Caco-2 (cell line): Measurements from ENCODE around the gene COL6A3. TPM values are rescaled to one million over a fixed set of nuclear protein-coding genes. Genes with fewer than 3 reads are reported as not detected.

Experiments
- BruUV-seq: library from RNA; stranded (reverse); fragments of 400-500 nt; replicated peaks from 2 replicates; lab custom pipeline; 2021; lab: Mats Ljungman, UMichigan
- CTCF ChIA-PET: fragments of 300-600 bp; sonication (Branson Sonifier 250); formaldehyde crosslinking; loops from one replicate; lab custom pipeline; 2022; ENCODE audit warnings: antibody characterized with exemption; lab: Charles Lee
- POLR2A ChIA-PET: fragments of 300-600 bp; sonication (Branson Sonifier 250); formaldehyde crosslinking; loops from one replicate; lab custom pipeline; 2022; ENCODE audit warnings: antibody characterized with exemption; lab: Charles Lee
- DNase-seq, 2 experiments: peaks; one replicate each; pipeline versions ENCODE4 v3.0.0 to v3.0.0-alpha.2; 2020 to 2022
- H3K27me3 ChIP-seq: replicated peaks from 2 replicates; pipeline ENCODE4 v1.6.0; 2011; ENCODE audit warnings: low read length; ENCODE audit not compliant: control insufficient read depth, insufficient read depth
- H3K36me3 ChIP-seq: 2 replicates; pipeline ENCODE4 v1.5.1; 2011; ENCODE audit warnings: low read length; ENCODE audit not compliant: control insufficient read depth, insufficient read depth
- H3K4me1 ChIP-seq: fragments of 250-450 bp; sonication (Bioruptor Pico); 2 replicates; pipeline ENCODE4 v1.5.1; 2020; ENCODE audit warnings: mild to moderate bottlenecking
- H3K4me3 ChIP-seq: 2 replicates; pipeline ENCODE4 v1.5.1; 2011; ENCODE audit warnings: low read depth, mild to moderate bottlenecking, control low read depth, low read length
- H3K9me3 ChIP-seq: fragments of 250-450 bp; sonication (Bioruptor Pico); 2 replicates; pipeline ENCODE4 v1.5.1; 2020; ENCODE audit warnings: mild to moderate bottlenecking, moderate library complexity
- H3K27ac Mint-ChIP-seq: one replicate; pipeline ENCODE4 v1.8.0; 2022; ENCODE audit warnings: mixed read lengths; ENCODE audit not compliant: unreplicated experiment
- H3K27me3 Mint-ChIP-seq: one replicate; pipeline ENCODE4 v1.8.0; 2022; ENCODE audit warnings: mixed read lengths; ENCODE audit not compliant: insufficient read depth, unreplicated experiment
- H3K36me3 Mint-ChIP-seq: one replicate; pipeline ENCODE4 v1.8.0; 2022; ENCODE audit warnings: mild to moderate bottlenecking, mixed read lengths; ENCODE audit not compliant: insufficient read depth, unreplicated experiment
- H3K4me1 Mint-ChIP-seq: one replicate; pipeline ENCODE4 v1.8.0; 2022; ENCODE audit warnings: low read depth, mixed read lengths; ENCODE audit not compliant: unreplicated experiment
- H3K4me3 Mint-ChIP-seq: one replicate; pipeline ENCODE4 v1.8.0; 2022; ENCODE audit warnings: mild to moderate bottlenecking, moderate library complexity, mixed read lengths; ENCODE audit not compliant: unreplicated experiment
- H3K9me3 Mint-ChIP-seq: one replicate; pipeline ENCODE4 v1.8.0; 2022; ENCODE audit warnings: mixed read lengths; ENCODE audit not compliant: unreplicated experiment
- intact Hi-C: fragments of 100-400 bp; cut with micrococcal nuclease; formaldehyde crosslinking; loops from one replicate; pipeline ENCODE4 v1.10.0; 2022; ENCODE audit not compliant: unreplicated experiment
- total RNA-seq: library from RNA; stranded (reverse); gene quantifications from 2 replicates; pipeline ENCODE4 v1.2.3, GENCODE V29; 2022
- TF ChIP-seq, protein P1 (sequence below), 2 experiments: fragments of 200-600 bp in 1 of 2; IDR thresholded peaks; 1 replicate in 1 of 2; 2 replicates in 1 of 2; pipeline versions ENCODE4 v1.5.1 to v1.8.0; 2011 to 2022; ENCODE audit warnings: antibody characterized with exemption in 1 of 2, control low read depth in 1 of 2, inconsistent platforms in 1 of 2, low read depth in 1 of 2, low read length in 1 of 2, mild to moderate bottlenecking in 1 of 2, moderate library complexity in 1 of 2; ENCODE audit not compliant: insufficient read depth in 1 of 2, severe bottlenecking in 1 of 2, unreplicated experiment in 1 of 2

COL6A3 gene
- total RNA-seq, 1 experiment from 2014 or later, result 0.73 TPM

DNA sequence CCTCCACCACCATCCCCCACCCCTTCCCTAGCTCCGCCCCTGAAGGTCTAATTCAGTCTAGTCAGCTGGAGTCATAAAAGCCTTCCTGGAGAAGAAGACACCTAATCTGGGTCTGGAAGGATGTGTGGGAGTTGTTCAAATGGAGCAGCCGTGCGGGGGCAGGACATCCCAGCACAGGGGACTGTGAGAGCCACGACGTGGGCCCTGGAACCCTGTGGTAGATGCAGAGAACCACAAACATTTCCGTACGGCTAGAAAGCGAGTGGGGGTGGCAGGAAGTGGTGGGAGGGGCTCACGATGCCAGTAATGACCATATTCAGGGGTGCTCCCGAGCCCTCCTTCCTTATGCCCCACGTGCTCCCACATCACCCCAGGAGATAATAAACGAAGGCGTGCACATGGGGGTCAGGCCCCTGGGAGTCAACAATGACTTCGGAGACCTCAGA lies 20.9 kb upstream of the COL6A3 start:
- POLR2A ChIA-PET, result no interaction called here
- Mint-ChIP-seq H3K27ac (no peak overlapping the region), H3K36me3 (no peaks in the 10 kb centered on the region), H3K9me3 (no peaks in the 10 kb centered on the region), H3K27me3 (peaks cover 7% of the 10 kb centered on the region), H3K4me3 (no peak overlapping the region), H3K4me1 (no peaks in the 10 kb centered on the region)
- no peak overlapping the region for H3K4me3 ChIP-seq
- CTCF ChIA-PET, result no interaction called here
- no peak for DNase-seq
- no peaks in the 10 kb centered on the region for H3K27me3 ChIP-seq
- no peaks in the 10 kb centered on the region for H3K9me3 ChIP-seq
- BruUV-seq, result no TSS peak
- no peaks in the 10 kb centered on the region for H3K4me1 ChIP-seq
- H3K36me3 ChIP-seq, result no peaks in the 10 kb centered on the region
- intact Hi-C loops, result no loop called here
- TF ChIP-seq, protein P1, sequence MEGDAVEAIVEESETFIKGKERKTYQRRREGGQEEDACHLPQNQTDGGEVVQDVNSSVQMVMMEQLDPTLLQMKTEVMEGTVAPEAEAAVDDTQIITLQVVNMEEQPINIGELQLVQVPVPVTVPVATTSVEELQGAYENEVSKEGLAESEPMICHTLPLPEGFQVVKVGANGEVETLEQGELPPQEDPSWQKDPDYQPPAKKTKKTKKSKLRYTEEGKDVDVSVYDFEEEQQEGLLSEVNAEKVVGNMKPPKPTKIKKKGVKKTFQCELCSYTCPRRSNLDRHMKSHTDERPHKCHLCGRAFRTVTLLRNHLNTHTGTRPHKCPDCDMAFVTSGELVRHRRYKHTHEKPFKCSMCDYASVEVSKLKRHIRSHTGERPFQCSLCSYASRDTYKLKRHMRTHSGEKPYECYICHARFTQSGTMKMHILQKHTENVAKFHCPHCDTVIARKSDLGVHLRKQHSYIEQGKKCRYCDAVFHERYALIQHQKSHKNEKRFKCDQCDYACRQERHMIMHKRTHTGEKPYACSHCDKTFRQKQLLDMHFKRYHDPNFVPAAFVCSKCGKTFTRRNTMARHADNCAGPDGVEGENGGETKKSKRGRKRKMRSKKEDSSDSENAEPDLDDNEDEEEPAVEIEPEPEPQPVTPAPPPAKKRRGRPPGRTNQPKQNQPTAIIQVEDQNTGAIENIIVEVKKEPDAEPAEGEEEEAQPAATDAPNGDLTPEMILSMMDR (IDR thresholded peaks at IDR 0.05; ENCODE audit: insufficient read depth in 1 of 2, low read depth in 1 of 2, low read length in 1 of 2, severe bottlenecking in 1 of 2, unreplicated experiment in 1 of 2), result no peak

DNA sequence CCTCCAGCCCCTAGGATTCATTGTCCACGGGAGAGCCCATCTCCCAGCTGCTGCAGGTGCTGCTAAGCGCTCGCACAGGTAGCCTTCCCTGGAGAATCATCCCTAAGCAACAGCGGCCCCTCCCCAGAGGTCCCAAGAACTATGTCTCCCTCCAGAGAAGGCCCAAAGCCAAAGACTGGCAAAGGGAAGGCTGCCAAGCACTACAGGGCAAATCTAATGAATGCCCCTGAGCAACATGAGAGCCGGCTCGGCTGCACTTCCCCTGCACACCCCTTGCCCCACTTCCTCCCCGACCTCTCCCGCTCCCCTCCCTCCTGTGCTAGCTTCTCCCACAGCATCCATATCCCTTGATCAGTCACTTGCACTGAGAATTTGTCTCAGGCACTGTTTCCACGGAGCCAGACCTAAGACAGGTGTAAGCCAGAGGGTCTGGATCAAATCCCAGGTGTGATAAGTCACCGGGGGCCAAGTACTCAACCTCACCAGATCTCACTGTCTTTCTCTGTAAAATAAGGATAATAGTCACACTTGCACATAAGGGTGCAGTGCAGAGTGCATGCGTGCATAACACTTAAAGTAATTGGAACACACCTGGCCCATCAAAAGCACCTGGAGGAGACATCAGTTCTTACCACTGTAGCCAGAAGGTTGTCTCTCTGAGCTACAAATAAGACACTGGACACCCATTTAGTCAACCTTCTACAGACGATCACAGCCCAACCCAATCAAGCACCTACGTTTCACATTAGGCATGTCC lies 20.1 kb upstream of the COL6A3 start:
- intact Hi-C loops, result no loop called here
- no peak for DNase-seq
- Histone ChIP-seq H3K4me3 (no peak overlapping the region), H3K9me3 (no peaks in the 10 kb centered on the region), H3K27me3 (no peaks in the 10 kb centered on the region), H3K36me3 (no peaks in the 10 kb centered on the region), H3K4me1 (no peaks in the 10 kb centered on the region)
- H3K4me3 Mint-ChIP-seq, result no peak overlapping the region
- no peaks in the 10 kb centered on the region for H3K4me1 Mint-ChIP-seq
- H3K27me3 Mint-ChIP-seq, result peaks cover 7% of the 10 kb centered on the region
- ChIA-PET POLR2A (no interaction called here), CTCF (no interaction called here)
- BruUV-seq, result no TSS peak
- H3K9me3 Mint-ChIP-seq, result no peaks in the 10 kb centered on the region
- H3K36me3 Mint-ChIP-seq, result no peaks in the 10 kb centered on the region
- TF ChIP-seq, protein P1 (IDR thresholded peaks at IDR 0.05; ENCODE audit: insufficient read depth in 1 of 2, low read depth in 1 of 2, low read length in 1 of 2, severe bottlenecking in 1 of 2, unreplicated experiment in 1 of 2), result no peak
- no peak overlapping the region for H3K27ac Mint-ChIP-seq

DNA sequence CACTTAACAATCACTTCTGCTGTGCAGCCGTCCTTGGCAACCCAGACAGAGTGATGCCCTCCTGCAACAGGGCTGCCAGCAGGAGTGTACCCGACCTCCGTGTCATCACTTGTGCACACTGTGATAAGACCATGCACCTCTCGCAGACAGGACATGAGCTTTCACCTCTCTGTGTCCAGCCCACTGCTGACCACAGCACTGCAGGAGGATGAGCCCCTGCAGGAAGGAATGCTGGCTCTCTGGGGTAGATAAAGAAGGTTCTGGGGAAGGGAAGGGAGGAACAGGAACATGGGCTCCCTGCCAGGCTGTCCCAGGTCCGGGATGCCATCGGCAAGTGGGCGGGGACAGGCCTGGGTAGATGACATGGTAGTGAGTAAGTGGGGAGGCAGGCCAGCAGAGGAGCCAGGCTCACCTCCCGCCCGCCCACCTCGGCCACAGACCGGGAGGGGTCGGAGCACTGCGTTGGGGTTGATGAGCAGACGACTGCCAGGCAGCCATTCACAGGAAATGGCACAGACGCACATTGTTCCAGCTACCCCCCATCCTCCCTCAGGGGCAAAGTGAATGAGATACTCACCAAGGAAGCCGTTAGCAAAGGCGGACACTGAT lies 18.6 kb upstream of the COL6A3 start:
- H3K36me3 Mint-ChIP-seq, result no peaks in the 10 kb centered on the region
- H3K4me1 Mint-ChIP-seq, result no peaks in the 10 kb centered on the region
- H3K27ac Mint-ChIP-seq, result no peak overlapping the region
- intact Hi-C loops, result no loop called here
- H3K9me3 Mint-ChIP-seq, result peaks cover under 1% of the 10 kb centered on the region
- no peak overlapping the region for H3K4me3 ChIP-seq
- ChIA-PET POLR2A (no interaction called here), CTCF (no interaction called here)
- H3K4me1 ChIP-seq, result no peaks in the 10 kb centered on the region
- BruUV-seq, result no TSS peak
- H3K27me3 Mint-ChIP-seq, result peaks cover 7% of the 10 kb centered on the region
- TF ChIP-seq, protein P1 (IDR thresholded peaks at IDR 0.05; ENCODE audit: insufficient read depth in 1 of 2, low read depth in 1 of 2, low read length in 1 of 2, severe bottlenecking in 1 of 2, unreplicated experiment in 1 of 2), result no peak
- no peaks in the 10 kb centered on the region for H3K36me3 ChIP-seq
- DNase-seq, result no peak
- H3K27me3 ChIP-seq, result no peaks in the 10 kb centered on the region
- no peaks in the 10 kb centered on the region for H3K9me3 ChIP-seq
- H3K4me3 Mint-ChIP-seq, result no peak overlapping the region
